H9 (cell line): ENCODE measurements around the gene PHF20. TPM values are rescaled to one million over a fixed set of nuclear protein-coding genes. Genes with fewer than 3 reads are reported as not detected.
A peak's percentile ranks its signal among the peaks of the same experiment; 100 is the strongest.

Experiments used
- DNase-seq: peaks from one replicate; pipeline ENCODE4 v3.0.0-alpha.2; 2017
- H2AFZ ChIP-seq: one replicate; pipeline ENCODE4 v1.6.1; 2013; ENCODE audit warnings: mild to moderate bottlenecking, low read length, control low read depth, moderate library complexity
- H2AK5ac ChIP-seq: 2 replicates; pipeline ENCODE4 v1.6.1; 2013; ENCODE audit warnings: low read length, control low read depth, mixed read lengths; ENCODE audit not compliant: insufficient read length
- H2BK120ac ChIP-seq: one replicate; pipeline ENCODE4 v1.6.1; 2013; ENCODE audit warnings: low read depth, mild to moderate bottlenecking, low read length, control low read depth, inconsistent platforms; ENCODE audit not compliant: poor library complexity, severe bottlenecking
- H2BK12ac ChIP-seq: 2 replicates; pipeline ENCODE4 v1.6.1; 2013; ENCODE audit warnings: low read length, control low read depth, mixed read lengths, low read depth; ENCODE audit not compliant: insufficient read length
- H2BK15ac ChIP-seq: 2 replicates; pipeline ENCODE4 v1.6.1; 2013; ENCODE audit warnings: low read depth, low read length, control low read depth
- H2BK20ac ChIP-seq: one replicate; pipeline ENCODE4 v1.6.1; 2013; ENCODE audit warnings: low read depth, mild to moderate bottlenecking, low read length, control low read depth, inconsistent platforms; ENCODE audit not compliant: poor library complexity, severe bottlenecking
- H2BK5ac ChIP-seq: 2 replicates; pipeline ENCODE4 v1.6.1; 2013; ENCODE audit warnings: low read length, control low read depth, mixed read lengths; ENCODE audit not compliant: insufficient read length
- H3K14ac ChIP-seq: 2 replicates; pipeline ENCODE4 v1.6.1; 2013; ENCODE audit warnings: low read length, control low read depth; ENCODE audit not compliant: insufficient read depth
- H3K18ac ChIP-seq: 2 replicates; pipeline ENCODE4 v1.6.1; 2013; ENCODE audit warnings: low read depth, mild to moderate bottlenecking, mixed read lengths, low read length, control low read depth; ENCODE audit not compliant: insufficient read length
- H3K23ac ChIP-seq: 2 replicates; pipeline ENCODE4 v1.6.1; 2013; ENCODE audit warnings: low read length, control low read depth, mixed read lengths, low read depth; ENCODE audit not compliant: insufficient read length
- H3K23me2 ChIP-seq: 2 replicates; pipeline ENCODE4 v1.6.1; 2013; ENCODE audit warnings: low read depth, mild to moderate bottlenecking, mixed read lengths, low read length, control low read depth; ENCODE audit not compliant: insufficient read length, poor library complexity, severe bottlenecking
- H3K27ac ChIP-seq: 2 replicates; pipeline ENCODE4 v1.5.1; 2013; ENCODE audit warnings: low read length, control low read depth, mixed read lengths, low read depth; ENCODE audit not compliant: insufficient read length
- H3K27me3 ChIP-seq: 2 replicates; pipeline ENCODE4 v1.6.1; 2013; ENCODE audit warnings: low read length, control low read depth, inconsistent platforms; ENCODE audit not compliant: insufficient read depth
- H3K4ac ChIP-seq: 2 replicates; pipeline ENCODE4 v1.6.1; 2013; ENCODE audit warnings: low read depth, mild to moderate bottlenecking, control low read depth, inconsistent platforms, low read length, moderate library complexity
- H3K4me1 ChIP-seq: 2 replicates; pipeline ENCODE4 v1.6.1; 2013; ENCODE audit warnings: low read length, control low read depth, inconsistent platforms; ENCODE audit not compliant: insufficient read depth
- H3K4me2 ChIP-seq: 2 replicates; pipeline ENCODE4 v1.6.1; 2013; ENCODE audit warnings: low read length, control low read depth, mixed read lengths; ENCODE audit not compliant: insufficient read length, insufficient read depth
- H3K56ac ChIP-seq: 2 replicates; pipeline ENCODE4 v1.6.1; 2013; ENCODE audit warnings: low read depth, mild to moderate bottlenecking, mixed read lengths, low read length, control low read depth; ENCODE audit not compliant: insufficient read length
- H3K79me1 ChIP-seq: 2 replicates; pipeline ENCODE4 v1.6.1; 2013; ENCODE audit warnings: low read depth, mild to moderate bottlenecking, moderate library complexity, low read length, control low read depth, inconsistent platforms; ENCODE audit not compliant: insufficient read depth, poor library complexity, severe bottlenecking
- H3K79me2 ChIP-seq: 2 replicates; pipeline ENCODE4 v1.6.1; 2013; ENCODE audit warnings: low read length, control low read depth, inconsistent platforms; ENCODE audit not compliant: insufficient read depth
- H3K9ac ChIP-seq: 2 replicates; pipeline ENCODE4 v1.6.1; 2013; ENCODE audit warnings: low read length, control low read depth, mixed read lengths; ENCODE audit not compliant: insufficient read length; ENCODE audit errors: extremely low read depth
- H3K9me3 ChIP-seq: one replicate; pipeline ENCODE4 v1.6.1; 2013; ENCODE audit warnings: low read depth, low read length, inconsistent platforms; ENCODE audit not compliant: control insufficient read depth
- H3T11ph ChIP-seq: one replicate; pipeline ENCODE4 v1.6.1; 2013; ENCODE audit warnings: mild to moderate bottlenecking, low read length, control low read depth, inconsistent platforms
- H4K20me1 ChIP-seq: one replicate; pipeline ENCODE4 v1.6.1; 2013; ENCODE audit not compliant: control insufficient read depth, insufficient read length, insufficient read depth
- H4K5ac ChIP-seq: 2 replicates; pipeline ENCODE4 v1.6.1; 2013; ENCODE audit warnings: low read depth, mild to moderate bottlenecking, mixed read lengths, low read length, control low read depth; ENCODE audit not compliant: insufficient read length
- H4K8ac ChIP-seq: replicated peaks from 2 replicates; pipeline ENCODE4 v1.6.1; 2013; ENCODE audit warnings: low read length, control low read depth, mixed read lengths, low read depth; ENCODE audit not compliant: insufficient read length
- H4K91ac ChIP-seq: 2 replicates; pipeline ENCODE4 v1.6.1; 2013; ENCODE audit warnings: low read depth, mild to moderate bottlenecking, moderate library complexity, mixed read lengths, low read length, control low read depth; ENCODE audit not compliant: insufficient read length
- H3K27ac Mint-ChIP-seq, 3 experiments: 2 replicates in 2 of 3; 3 replicates in 1 of 3; pipeline ENCODE4 v1.8.0; 2020 to 2021; ENCODE audit warnings: mixed read lengths in 3 of 3, mild to moderate bottlenecking in 1 of 3, moderate library complexity in 1 of 3
- H3K27me3 Mint-ChIP-seq: 2 replicates; pipeline ENCODE4 v1.8.0; 2021; ENCODE audit warnings: low read depth, mild to moderate bottlenecking, moderate library complexity, mixed read lengths
- H3K36me3 Mint-ChIP-seq, 3 experiments: 2 replicates in 2 of 3; 3 replicates in 1 of 3; pipeline ENCODE4 v1.8.0; 2020 to 2021; ENCODE audit warnings: low read depth in 3 of 3, mixed read lengths in 3 of 3; ENCODE audit not compliant: insufficient read depth in 1 of 3
- H3K4me1 Mint-ChIP-seq, 2 experiments: 2 replicates each; pipeline ENCODE4 v1.8.0; 2020; ENCODE audit warnings: mixed read lengths in 2 of 2
- H3K4me3 Mint-ChIP-seq, 2 experiments: 2 replicates in 1 of 2; 3 replicates in 1 of 2; pipeline ENCODE4 v1.8.0; 2020 to 2021; ENCODE audit warnings: mild to moderate bottlenecking in 2 of 2, mixed read lengths in 2 of 2, moderate library complexity in 1 of 2
- H3K9me3 Mint-ChIP-seq, 2 experiments: 2 replicates in 1 of 2; 3 replicates in 1 of 2; pipeline ENCODE4 v1.8.0; 2020; ENCODE audit warnings: mild to moderate bottlenecking in 2 of 2, mixed read lengths in 2 of 2, moderate library complexity in 1 of 2
- CTCF ChIP-seq: fragments of 200-600 bp; sonication (generic); conservative IDR thresholded peaks from 3 replicates; pipeline ENCODE4 v1.8.0; 2021; ENCODE audit warnings: antibody characterized with exemption, mild to moderate bottlenecking
- WGBS: extraction: QIAGEN DNeasy Blood & Tissue Kit; methylation state at CpG from one replicate; pipeline ENCODE4 v1.1.7; 2013; ENCODE audit warnings: missing lambda C conversion rate, low lambda C conversion rate, mixed read lengths; ENCODE audit not compliant: insufficient read length; ENCODE audit errors: extremely low coverage; 5-methylcytosine and 5-hydroxymethylcytosine counted together
- total RNA-seq: library from RNA; stranded (reverse); gene quantifications from 2 replicates; pipeline ENCODE4 v1.2.1, GENCODE V29; 2021

Gene PHF20
- total RNA-seq, 1 experiment from 2014 or later, result 50.3 TPM

GRCh38 chr20:35826397-35826998 lies 54.7 kb downstream of the PHF20 start:
- H3K4me1 ChIP-seq, result no peaks in the 10 kb centered on the region
- no peak overlapping the region for H3K4me2 ChIP-seq
- no peaks in the 10 kb centered on the region for H4K20me1 ChIP-seq
- no peak overlapping the region for H2BK12ac ChIP-seq
- no peak overlapping the region for H3K27ac ChIP-seq
- TF ChIP-seq CTCF, result no peak
- no peak overlapping the region for H3K14ac ChIP-seq
- H2AK5ac ChIP-seq, result no peak overlapping the region
- H3K23me2 ChIP-seq, result no peaks in the 10 kb centered on the region
- no peak overlapping the region for H3K56ac ChIP-seq
- Mint-ChIP-seq H3K27me3 (no peaks in the 10 kb centered on the region), H3K27ac (peak overlapping the region in 2 of 3 experiments; percentile 0 to 20; a peak in 3 of 7 replicates), H3K4me3 (no peak overlapping the region), H3K4me1 (peaks cover 2 to 5% of the 10 kb centered on the region in 2 experiments; a peak in 3 of 4 replicates), H3K9me3 (no peaks in the 10 kb centered on the region; a peak in 1 of 5 replicates), H3K36me3 (peaks cover 15 to 28% (median 26%) of the 10 kb centered on the region in 3 experiments)
- peaks cover 3% of the 10 kb centered on the region; the same call in 1 of the 2 replicates for H3K79me2 ChIP-seq
- H3K27me3 ChIP-seq, result no peaks in the 10 kb centered on the region
- no peak for DNase-seq
- H2BK15ac ChIP-seq, result no peak overlapping the region
- H2AFZ ChIP-seq, result no peak overlapping the region
- H3K79me1 ChIP-seq, result no peaks in the 10 kb centered on the region
- no peak overlapping the region for H4K5ac ChIP-seq
- no peak overlapping the region for H4K8ac ChIP-seq
- H3K9me3 ChIP-seq, result no peaks in the 10 kb centered on the region
- H2BK20ac ChIP-seq, result no peak overlapping the region
- WGBS, result no CpG with 5 or more reads among the region's 1 CpG
- no peak overlapping the region for H2BK120ac ChIP-seq
- no peak overlapping the region for H3K23ac ChIP-seq
- H2BK5ac ChIP-seq, result no peak overlapping the region
- H3K18ac ChIP-seq, result no peak overlapping the region
- H3K4ac ChIP-seq, result no peak overlapping the region
- H4K91ac ChIP-seq, result no peak overlapping the region
- H3T11ph ChIP-seq, result no peak overlapping the region
- no peak overlapping the region for H3K9ac ChIP-seq
